ENCODE results near the gene CFAP97D2.

Gene CFAP97D2

DNA sequence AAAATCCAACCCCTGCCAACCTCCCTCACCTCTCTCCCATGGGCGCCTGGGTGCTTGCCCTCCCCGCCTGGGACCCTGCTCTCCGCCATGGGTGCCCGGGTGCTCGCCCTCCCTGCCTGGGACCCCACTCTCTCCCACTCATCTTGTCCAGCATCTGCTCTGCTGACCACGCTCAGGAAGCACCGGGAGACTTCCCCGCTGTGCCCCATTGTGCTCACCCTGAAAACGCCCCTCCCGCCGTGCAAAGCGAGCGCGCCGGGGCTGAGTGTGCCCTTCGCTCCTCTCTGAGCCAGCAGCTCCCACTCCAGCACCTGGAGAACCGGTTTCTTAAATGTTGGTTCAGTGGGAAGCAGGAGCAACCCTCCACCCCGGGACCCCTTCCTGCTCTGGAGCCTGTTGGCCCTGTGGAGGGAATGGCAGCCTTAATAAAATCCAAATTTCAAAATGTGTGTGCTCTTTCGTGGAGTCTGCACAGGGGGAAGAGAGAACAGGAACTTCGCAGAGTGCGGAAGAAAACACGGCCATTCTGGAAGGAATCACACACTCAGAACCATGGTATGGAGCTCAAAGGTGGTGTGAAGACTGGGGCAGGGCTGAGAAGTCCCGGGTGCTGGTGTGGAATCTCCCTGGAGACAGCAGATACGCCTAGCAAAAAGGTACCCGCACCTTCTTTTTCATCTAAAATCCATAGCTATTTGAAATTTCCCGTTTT, 32.5 kb downstream of the CFAP97D2 start:
- Histone ChIP-seq H3K9ac (ENCODE audit: low read length) (no peak overlapping the region), H3K27me3 (replicated peaks; ENCODE audit: control insufficient read depth, insufficient read depth, low read length) (peaks cover 23% of the 10 kb centered on the region), H3K36me3 (ENCODE audit: control insufficient read depth, insufficient read depth, low read length, severe bottlenecking) (no peaks in the 10 kb centered on the region), H3K9me3 (ENCODE audit: control insufficient read depth, low read length) (peaks cover 15% of the 10 kb centered on the region), H3K4me3 (ENCODE audit: low read length) (no peak overlapping the region), H3K4me1 (ENCODE audit: control insufficient read depth, insufficient read depth, low read length) (no peaks in the 10 kb centered on the region)
- DNase-seq (ENCODE audit: low read depth) = no peak

DNA sequence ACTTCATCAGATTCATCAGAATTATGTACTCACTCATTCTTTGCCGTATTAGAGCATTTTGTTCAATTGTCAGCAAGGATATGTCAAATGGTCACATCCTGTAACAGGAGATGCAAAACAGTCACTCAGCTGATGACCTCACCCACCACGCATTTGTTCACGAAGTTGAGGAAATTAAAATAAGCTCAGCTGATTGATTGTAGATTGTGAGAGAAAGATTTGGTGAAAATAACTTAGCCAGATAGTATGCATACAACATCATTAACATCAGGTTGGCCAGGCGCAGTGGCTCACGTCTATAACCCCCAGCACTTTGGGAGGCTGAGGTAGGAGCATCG, 33.1 kb downstream of the CFAP97D2 start:
- peaks cover 23% of the 10 kb centered on the region for H3K27me3 ChIP-seq (replicated peaks; ENCODE audit: control insufficient read depth, insufficient read depth, low read length)
- H3K9ac ChIP-seq (ENCODE audit: low read length) = no peak overlapping the region
- no peaks in the 10 kb centered on the region for H3K36me3 ChIP-seq (ENCODE audit: control insufficient read depth, insufficient read depth, low read length, severe bottlenecking)
- H3K9me3 ChIP-seq (ENCODE audit: control insufficient read depth, low read length) = peaks cover 9% of the 10 kb centered on the region
- no peak for DNase-seq (ENCODE audit: low read depth)
- H3K4me3 ChIP-seq (ENCODE audit: low read length) = no peak overlapping the region
- H3K4me1 ChIP-seq (ENCODE audit: control insufficient read depth, insufficient read depth, low read length) = no peaks in the 10 kb centered on the region

DNA sequence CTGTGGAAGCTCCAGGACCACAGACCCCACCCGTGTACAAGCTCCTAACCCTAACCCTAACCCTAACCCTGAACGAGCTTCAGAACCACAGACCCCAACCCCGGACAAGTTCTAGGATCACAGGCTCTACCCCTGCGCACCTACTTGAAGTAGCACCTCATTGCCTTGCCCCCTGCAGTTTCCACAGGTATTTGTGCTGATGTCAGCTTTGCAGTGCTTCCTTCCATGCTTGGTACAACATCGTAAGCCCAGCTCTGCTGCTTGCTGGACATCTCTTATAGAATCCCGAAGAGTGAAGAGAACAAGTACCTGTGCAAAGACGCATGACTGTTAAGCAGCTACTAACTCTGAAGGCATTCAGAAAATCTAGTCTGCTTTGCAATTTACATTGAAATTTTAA, 34.9 kb downstream of the CFAP97D2 start:
- Histone ChIP-seq H3K36me3 (ENCODE audit: control insufficient read depth, insufficient read depth, low read length, severe bottlenecking) (no peaks in the 10 kb centered on the region), H3K9ac (ENCODE audit: low read length) (no peak overlapping the region), H3K4me3 (ENCODE audit: low read length) (no peak overlapping the region), H3K27me3 (replicated peaks; ENCODE audit: control insufficient read depth, insufficient read depth, low read length) (peaks cover 23% of the 10 kb centered on the region), H3K9me3 (ENCODE audit: control insufficient read depth, low read length) (no peaks in the 10 kb centered on the region), H3K4me1 (ENCODE audit: control insufficient read depth, insufficient read depth, low read length) (no peaks in the 10 kb centered on the region)
- DNase-seq (ENCODE audit: low read depth) = no peak

DNA sequence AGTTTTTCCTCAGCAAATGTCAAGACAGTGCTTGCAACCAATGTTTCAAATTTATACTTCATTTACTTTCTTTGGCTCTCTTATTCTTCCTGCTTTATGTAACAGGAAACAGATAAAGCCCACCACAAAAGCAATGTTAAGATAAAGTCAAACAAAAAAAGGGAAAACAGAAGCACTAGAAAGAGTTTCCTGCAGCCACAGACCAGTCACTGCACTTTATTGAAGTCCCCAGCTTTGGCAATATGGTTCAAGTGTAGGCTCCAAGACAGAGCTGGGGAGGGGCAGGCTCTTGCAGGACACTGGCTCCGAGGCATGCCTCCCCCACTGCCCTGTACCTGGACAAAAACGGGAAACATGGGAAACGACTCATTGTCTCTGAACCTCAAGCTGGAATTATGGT, 40.3 kb downstream of the CFAP97D2 start:
- Histone ChIP-seq H3K27me3 (replicated peaks; ENCODE audit: control insufficient read depth, insufficient read depth, low read length) (peaks cover 2% of the 10 kb centered on the region), H3K4me3 (ENCODE audit: low read length) (no peak overlapping the region), H3K9ac (ENCODE audit: low read length) (no peak overlapping the region), H3K9me3 (ENCODE audit: control insufficient read depth, low read length) (no peaks in the 10 kb centered on the region), H3K4me1 (ENCODE audit: control insufficient read depth, insufficient read depth, low read length) (peaks cover 3% of the 10 kb centered on the region), H3K36me3 (ENCODE audit: control insufficient read depth, insufficient read depth, low read length, severe bottlenecking) (no peaks in the 10 kb centered on the region)
- no peak for DNase-seq (ENCODE audit: low read depth)

DNA sequence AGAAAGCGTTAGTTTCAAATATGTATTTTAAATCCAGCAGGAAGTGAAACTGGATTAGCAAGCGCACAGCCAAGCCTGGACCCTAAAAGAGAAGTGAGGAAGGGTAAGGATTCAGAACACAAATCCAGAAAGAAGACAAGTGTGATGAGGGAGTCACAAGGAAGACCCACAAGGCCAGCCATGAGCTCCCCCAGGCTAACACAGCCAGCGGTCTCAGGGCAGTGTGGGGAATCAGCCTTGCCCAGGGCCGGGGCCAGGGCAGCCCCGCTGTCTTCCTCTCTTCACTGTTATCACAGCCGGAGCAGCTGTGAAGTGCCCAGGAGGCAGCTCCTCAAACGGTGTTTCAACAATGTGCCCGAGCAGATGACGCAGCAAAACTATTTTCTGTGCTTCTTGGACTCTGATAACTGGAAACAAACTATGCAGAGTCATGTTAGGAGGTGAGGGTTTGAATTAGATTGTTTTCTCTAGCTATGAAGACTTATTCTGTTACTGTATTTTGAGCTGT, 43.5 kb downstream of the CFAP97D2 start:
- no peak overlapping the region for H3K9ac ChIP-seq (ENCODE audit: low read length)
- H3K27me3 ChIP-seq (replicated peaks; ENCODE audit: control insufficient read depth, insufficient read depth, low read length) = no peaks in the 10 kb centered on the region
- peaks cover 7% of the 10 kb centered on the region for H3K4me1 ChIP-seq (ENCODE audit: control insufficient read depth, insufficient read depth, low read length)
- H3K9me3 ChIP-seq (ENCODE audit: control insufficient read depth, low read length) = no peaks in the 10 kb centered on the region
- no peaks in the 10 kb centered on the region for H3K36me3 ChIP-seq (ENCODE audit: control insufficient read depth, insufficient read depth, low read length, severe bottlenecking)
- DNase-seq (ENCODE audit: low read depth) = peak; percentile 33
- H3K4me3 ChIP-seq (ENCODE audit: low read length) = no peak overlapping the region

DNA sequence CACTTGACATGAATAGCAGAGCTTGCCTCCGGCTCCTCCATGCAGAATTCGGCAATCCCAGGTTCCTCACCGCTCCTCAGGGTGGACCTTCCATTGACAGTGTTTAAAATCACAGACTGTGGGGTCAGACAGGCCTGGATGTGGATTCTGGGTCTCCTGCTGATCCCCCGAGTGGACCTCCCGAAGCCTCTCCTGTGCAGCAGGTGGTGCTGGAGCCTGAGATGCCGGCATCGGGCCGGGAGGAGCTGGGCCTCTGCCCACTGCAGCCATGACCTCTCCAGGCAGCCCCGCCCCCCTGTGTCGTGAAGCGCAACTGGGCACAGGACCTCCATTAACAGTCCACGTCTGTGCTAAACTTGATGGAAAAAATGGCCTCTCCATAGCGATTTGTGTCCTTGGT, 45.1 kb downstream of the CFAP97D2 start:
- Histone ChIP-seq H3K36me3 (ENCODE audit: control insufficient read depth, insufficient read depth, low read length, severe bottlenecking) (no peaks in the 10 kb centered on the region), H3K4me3 (ENCODE audit: low read length) (no peak overlapping the region), H3K9me3 (ENCODE audit: control insufficient read depth, low read length) (no peaks in the 10 kb centered on the region), H3K4me1 (ENCODE audit: control insufficient read depth, insufficient read depth, low read length) (peaks cover 10% of the 10 kb centered on the region), H3K27me3 (replicated peaks; ENCODE audit: control insufficient read depth, insufficient read depth, low read length) (no peaks in the 10 kb centered on the region), H3K9ac (ENCODE audit: low read length) (no peak overlapping the region)
- DNase-seq (ENCODE audit: low read depth) = no peak

DNA sequence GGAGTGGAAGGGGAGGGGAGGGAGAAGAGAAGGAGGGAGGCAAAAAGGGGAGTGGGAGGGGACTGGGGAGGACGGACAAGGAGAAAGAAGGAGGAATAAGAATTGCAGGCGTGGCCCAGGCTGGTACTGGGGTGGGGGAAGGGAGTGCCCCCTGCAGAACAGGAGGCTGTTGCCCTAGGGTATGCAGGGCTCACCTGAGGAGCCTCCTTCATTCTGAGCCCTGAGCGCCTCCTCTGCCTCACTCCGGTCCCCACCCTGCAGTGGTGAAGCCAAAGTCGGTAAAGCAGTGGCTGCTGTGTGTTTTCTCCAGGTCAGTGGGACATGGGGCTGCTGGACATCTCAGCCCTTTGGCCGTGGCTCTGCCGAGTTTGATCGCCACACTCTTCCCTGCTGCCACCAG, 46.6 kb downstream of the CFAP97D2 start:
- no peaks in the 10 kb centered on the region for H3K9me3 ChIP-seq (ENCODE audit: control insufficient read depth, low read length)
- H3K4me1 ChIP-seq (ENCODE audit: control insufficient read depth, insufficient read depth, low read length) = peaks cover 22% of the 10 kb centered on the region
- H3K4me3 ChIP-seq (ENCODE audit: low read length) = no peak overlapping the region
- H3K36me3 ChIP-seq (ENCODE audit: control insufficient read depth, insufficient read depth, low read length, severe bottlenecking) = no peaks in the 10 kb centered on the region
- H3K9ac ChIP-seq (ENCODE audit: low read length) = peak overlapping the region; percentile 47
- no peaks in the 10 kb centered on the region for H3K27me3 ChIP-seq (replicated peaks; ENCODE audit: control insufficient read depth, insufficient read depth, low read length)
- no peak for DNase-seq (ENCODE audit: low read depth)

DNA sequence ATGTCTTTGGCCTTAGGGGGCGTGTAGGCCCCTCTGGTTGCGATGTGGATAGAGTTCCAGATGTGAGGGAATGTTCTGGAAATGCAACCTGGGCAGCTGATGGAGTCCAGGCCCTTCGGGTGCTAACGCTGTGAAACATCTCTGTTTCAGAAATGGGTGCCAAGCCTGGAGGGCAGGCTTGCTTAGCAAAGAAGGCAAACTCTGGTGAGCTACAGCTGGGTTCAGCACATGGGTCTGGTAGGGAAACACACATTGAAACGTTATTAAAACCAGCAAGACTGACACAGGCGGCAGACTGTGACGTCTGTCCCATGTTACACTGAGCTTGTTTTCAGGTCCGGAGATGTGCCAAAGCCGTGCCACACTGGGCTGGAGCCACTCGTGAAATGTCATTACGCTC, 47.0 kb downstream of the CFAP97D2 start:
- Histone ChIP-seq H3K36me3 (ENCODE audit: control insufficient read depth, insufficient read depth, low read length, severe bottlenecking) (no peaks in the 10 kb centered on the region), H3K4me3 (ENCODE audit: low read length) (no peak overlapping the region), H3K9me3 (ENCODE audit: control insufficient read depth, low read length) (no peaks in the 10 kb centered on the region), H3K9ac (ENCODE audit: low read length) (peak overlapping the region; percentile 47), H3K27me3 (replicated peaks; ENCODE audit: control insufficient read depth, insufficient read depth, low read length) (no peaks in the 10 kb centered on the region), H3K4me1 (ENCODE audit: control insufficient read depth, insufficient read depth, low read length) (peaks cover 22% of the 10 kb centered on the region)
- no peak for DNase-seq (ENCODE audit: low read depth)

DNA sequence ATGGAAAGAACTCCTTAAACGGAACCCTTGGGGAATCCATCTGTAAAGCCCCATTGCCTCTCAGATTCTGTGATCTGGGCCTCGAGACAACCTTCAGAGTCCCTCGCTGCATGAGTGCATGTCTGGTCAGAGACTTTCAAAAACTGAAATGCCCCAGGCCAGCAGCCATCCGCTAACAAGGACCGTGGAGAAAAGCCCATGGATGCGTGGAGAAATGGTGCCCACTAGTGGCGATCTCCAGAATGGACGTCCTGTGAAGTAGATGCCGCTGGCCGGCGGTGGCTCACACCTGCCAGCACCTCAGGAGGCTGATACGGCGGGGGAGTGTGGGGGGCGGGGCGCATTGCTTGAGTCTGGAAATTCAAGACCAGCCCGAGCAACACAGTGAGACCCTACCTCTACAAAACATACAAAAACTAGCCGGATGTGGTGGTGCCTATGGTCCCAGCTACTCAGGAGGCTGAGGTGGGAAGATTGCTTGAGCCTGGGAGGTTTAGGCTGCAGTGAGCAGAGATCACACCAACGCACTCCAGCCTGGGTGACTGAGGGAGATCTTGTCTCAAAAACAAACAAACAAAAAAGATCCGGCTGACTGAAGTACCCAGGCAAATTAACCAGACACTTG, 47.8 kb downstream of the CFAP97D2 start:
- no peaks in the 10 kb centered on the region for H3K27me3 ChIP-seq (replicated peaks; ENCODE audit: control insufficient read depth, insufficient read depth, low read length)
- H3K36me3 ChIP-seq (ENCODE audit: control insufficient read depth, insufficient read depth, low read length, severe bottlenecking) = no peaks in the 10 kb centered on the region
- peak; percentile 93 for DNase-seq (ENCODE audit: low read depth)
- peaks cover 22% of the 10 kb centered on the region for H3K4me1 ChIP-seq (ENCODE audit: control insufficient read depth, insufficient read depth, low read length)
- no peaks in the 10 kb centered on the region for H3K9me3 ChIP-seq (ENCODE audit: control insufficient read depth, low read length)
- H3K4me3 ChIP-seq (ENCODE audit: low read length) = no peak overlapping the region
- peak overlapping the region; percentile 47 for H3K9ac ChIP-seq (ENCODE audit: low read length)

DNA sequence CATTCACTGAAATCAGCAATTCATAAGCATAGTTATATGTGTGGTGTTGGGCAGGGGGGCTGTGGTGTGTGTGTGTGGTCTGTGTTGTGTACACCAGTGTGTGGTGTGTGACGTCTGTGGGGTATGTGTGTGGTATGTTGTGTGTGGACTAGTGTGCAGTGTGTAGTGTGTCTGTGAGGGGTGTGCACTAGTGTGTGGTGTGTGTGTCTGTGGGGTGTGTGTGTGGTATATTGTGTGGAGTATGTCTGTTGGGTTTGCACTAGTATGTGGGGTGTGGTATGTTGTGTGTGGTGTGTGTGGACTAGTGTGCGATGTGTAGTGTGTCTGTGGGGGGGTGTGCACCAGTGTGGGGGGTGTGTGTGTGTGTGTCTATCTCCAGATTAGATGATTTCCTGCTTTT, 48.5 kb downstream of the CFAP97D2 start:
- Histone ChIP-seq H3K4me3 (ENCODE audit: low read length) (no peak overlapping the region), H3K27me3 (replicated peaks; ENCODE audit: control insufficient read depth, insufficient read depth, low read length) (no peaks in the 10 kb centered on the region), H3K9me3 (ENCODE audit: control insufficient read depth, low read length) (no peaks in the 10 kb centered on the region), H3K9ac (ENCODE audit: low read length) (no peak overlapping the region), H3K36me3 (ENCODE audit: control insufficient read depth, insufficient read depth, low read length, severe bottlenecking) (no peaks in the 10 kb centered on the region), H3K4me1 (ENCODE audit: control insufficient read depth, insufficient read depth, low read length) (peaks cover 20% of the 10 kb centered on the region)
- no peak for DNase-seq (ENCODE audit: low read depth)

DNA sequence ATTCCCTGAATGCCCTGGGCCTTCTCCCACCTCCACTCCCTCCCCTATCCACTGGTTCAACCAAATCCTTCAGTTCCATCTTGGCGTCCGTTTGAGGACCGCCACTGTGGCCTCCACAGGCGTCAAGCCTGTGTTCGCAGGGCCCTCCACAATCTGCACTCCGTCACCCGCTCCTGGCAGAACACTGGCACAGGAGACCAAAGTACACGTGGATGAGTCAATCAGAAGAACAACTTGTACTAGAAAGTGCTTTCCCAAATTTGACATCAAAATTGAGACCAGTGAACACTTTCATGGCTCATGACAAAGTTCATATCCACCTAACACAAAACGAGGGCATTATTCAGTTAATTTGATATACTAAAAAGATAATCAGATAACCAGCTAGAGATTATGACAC, 49.1 kb downstream of the CFAP97D2 start:
- Histone ChIP-seq H3K4me3 (ENCODE audit: low read length) (no peak overlapping the region), H3K4me1 (ENCODE audit: control insufficient read depth, insufficient read depth, low read length) (peaks cover 19% of the 10 kb centered on the region), H3K9ac (ENCODE audit: low read length) (no peak overlapping the region), H3K27me3 (replicated peaks; ENCODE audit: control insufficient read depth, insufficient read depth, low read length) (no peaks in the 10 kb centered on the region), H3K36me3 (ENCODE audit: control insufficient read depth, insufficient read depth, low read length, severe bottlenecking) (no peaks in the 10 kb centered on the region), H3K9me3 (ENCODE audit: control insufficient read depth, low read length) (no peaks in the 10 kb centered on the region)
- DNase-seq (ENCODE audit: low read depth) = no peak
